HG02678 (cell line): ENCODE measurements around the gene LAMA1.

Experiments used
- ATAC-seq: cut with Tn5 transposase; IDR thresholded peaks from one replicate; pipeline ENCODE4 v1.9.1; 2021; ENCODE audit warnings: mild to moderate bottlenecking, moderate library complexity; ENCODE audit not compliant: unreplicated experiment

The LAMA1 gene

DNA sequence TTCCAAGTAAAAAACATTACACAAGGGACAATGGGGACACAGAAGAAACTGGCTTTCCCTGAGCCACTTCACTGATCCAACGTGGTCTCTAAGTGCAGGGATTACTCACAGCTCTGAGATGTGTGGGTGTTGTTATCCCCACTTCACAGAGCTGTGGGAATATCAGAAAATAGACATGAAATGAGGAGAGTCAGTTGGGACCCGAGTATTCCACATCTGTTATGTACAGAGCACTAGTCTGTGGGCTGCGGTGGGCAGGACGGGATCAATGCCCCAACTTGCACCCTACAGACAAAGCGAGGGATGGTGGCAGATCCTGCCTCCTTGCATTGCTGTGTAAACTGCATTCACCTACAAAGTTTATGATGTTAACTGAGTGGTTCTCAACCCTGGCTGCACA lies 11.7 kb downstream of the LAMA1 start:
- no peak for ATAC-seq

DNA sequence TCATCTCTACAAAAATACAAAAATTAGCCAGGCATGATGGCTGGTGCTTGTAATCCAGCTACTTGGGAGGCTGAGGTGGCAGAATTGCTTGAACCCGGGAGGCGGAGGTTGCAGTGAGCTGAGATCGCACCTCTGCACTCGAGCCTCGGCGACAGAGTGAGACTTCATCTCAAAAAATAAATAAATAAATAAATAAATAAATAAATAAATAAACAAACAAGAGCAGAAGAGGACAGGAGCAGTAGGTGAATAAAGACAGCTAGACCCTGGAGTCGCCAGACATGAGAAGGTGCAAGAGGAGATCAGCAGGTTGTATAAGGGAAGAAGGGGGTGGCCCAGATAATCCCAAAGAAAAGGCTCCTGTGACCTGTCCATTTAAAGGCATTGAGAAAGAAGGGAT lies 12.3 kb downstream of the LAMA1 start:
- ATAC-seq, result no peak

DNA sequence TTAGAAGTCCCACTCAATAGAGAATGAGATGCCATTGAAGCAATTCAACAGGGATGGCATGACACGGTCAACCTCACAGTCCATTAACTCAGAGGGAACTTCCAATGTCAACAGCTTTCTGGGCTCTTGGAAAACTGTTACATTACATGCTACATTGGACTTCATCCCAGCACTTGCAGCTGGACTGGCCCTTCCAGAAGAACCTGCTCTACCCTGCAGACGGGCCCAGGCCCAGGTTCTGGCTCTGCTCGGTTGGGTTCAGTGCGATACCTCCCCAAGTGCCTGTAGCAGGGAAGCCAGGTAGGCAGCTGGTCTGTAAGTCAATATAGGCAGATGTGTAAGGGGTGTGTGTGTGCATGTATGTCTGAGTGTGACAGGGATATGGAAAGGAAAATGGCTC lies 12.9 kb downstream of the LAMA1 start:
- no peak for ATAC-seq

DNA sequence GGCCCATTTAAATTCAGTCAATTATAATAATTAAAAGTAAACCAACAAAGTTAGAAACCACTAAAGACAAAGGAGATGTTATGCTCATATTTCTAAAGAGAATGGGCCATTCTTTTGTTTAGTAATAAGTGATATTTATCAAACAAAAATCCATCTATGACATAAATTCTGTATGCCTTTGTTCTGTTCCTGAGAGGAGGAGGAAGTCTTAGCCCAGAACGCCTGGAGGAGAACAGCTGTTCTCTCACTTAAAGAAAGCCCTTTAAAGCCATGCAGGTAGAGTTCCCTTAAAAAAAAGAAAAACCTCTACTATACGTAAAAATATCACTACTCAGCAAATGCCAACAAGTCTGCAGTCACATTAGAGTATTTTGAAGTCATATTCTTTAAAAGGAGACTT lies 15.5 kb downstream of the LAMA1 start:
- ATAC-seq, result no peak

DNA sequence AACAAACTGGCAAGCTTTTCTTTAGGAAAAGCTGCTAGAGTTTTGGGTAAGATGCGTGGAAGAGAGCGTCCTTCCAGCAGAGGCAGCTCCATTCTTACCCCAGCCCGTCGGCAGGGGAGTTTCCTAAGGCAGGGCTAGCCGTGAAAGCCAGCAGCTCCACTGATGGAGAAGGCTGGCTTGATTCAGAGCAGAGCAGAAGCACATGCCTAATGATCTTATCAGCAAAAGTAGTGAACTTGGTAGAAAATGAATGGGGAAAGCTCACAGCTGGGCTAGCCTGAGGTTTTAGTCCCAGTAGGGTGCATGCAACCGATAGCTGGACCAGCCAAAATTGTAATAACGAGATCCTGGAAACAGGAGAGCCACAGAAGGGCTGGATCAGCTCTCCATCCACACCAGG lies 20.8 kb downstream of the LAMA1 start:
- no peak for ATAC-seq

DNA sequence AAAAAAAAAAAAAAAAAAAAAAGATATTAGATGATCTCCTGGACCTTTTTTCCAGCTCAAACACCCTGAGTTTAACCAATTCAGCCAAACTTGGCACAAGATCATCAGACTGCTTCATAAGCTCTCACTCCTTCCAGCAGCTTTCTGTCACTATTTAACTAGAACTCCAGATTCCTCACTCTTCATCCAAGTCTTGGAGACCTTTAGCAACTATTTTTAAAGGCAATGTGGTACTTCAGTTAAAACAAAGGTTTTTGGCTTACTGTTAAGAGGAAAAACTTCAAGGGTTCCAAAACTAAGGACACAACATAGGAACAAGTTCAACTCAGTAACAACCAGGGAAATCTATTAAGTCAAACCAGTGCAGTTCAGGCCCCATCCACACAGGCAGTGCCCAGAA lies 23.2 kb downstream of the LAMA1 start:
- no peak for ATAC-seq

DNA sequence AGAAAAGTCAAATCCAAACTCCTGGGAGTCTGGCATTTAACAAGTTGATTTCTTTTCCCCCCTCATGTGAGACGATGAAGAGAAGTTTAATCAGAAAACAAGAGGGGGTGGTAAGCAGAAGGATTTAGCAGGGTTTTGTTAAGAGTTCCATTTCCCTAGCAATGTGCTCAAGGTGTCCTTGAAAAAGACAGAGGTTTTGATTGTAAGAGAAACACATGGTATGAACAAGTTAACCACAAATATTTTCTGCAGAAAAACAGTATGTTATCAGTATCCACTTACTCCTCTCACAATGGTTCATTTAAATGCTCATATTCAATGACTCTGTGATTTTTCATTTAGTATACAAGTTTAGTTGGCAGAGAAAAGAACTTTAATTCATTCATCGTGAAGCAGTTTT lies 26.8 kb downstream of the LAMA1 start:
- no peak for ATAC-seq

DNA sequence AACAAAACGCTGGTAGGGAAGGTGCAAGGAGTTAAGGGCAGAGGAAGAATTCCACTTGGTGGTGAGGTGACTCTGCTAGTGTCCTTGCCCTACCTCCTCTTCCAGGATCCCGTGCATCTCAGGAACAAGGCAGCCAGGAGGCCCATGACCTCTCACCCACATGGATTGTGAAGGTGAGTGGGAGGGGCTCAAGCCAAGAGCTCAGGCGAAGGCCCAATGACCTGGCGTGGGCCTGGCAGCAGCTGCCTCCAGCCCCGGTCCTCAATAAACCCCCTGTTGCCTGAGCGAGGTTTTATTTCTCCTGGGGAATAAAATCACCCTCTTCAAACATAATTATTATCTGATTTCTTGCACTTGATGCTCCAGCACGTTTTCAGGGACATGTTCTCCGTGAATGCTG lies 28.2 kb downstream of the LAMA1 start:
- no peak for ATAC-seq

DNA sequence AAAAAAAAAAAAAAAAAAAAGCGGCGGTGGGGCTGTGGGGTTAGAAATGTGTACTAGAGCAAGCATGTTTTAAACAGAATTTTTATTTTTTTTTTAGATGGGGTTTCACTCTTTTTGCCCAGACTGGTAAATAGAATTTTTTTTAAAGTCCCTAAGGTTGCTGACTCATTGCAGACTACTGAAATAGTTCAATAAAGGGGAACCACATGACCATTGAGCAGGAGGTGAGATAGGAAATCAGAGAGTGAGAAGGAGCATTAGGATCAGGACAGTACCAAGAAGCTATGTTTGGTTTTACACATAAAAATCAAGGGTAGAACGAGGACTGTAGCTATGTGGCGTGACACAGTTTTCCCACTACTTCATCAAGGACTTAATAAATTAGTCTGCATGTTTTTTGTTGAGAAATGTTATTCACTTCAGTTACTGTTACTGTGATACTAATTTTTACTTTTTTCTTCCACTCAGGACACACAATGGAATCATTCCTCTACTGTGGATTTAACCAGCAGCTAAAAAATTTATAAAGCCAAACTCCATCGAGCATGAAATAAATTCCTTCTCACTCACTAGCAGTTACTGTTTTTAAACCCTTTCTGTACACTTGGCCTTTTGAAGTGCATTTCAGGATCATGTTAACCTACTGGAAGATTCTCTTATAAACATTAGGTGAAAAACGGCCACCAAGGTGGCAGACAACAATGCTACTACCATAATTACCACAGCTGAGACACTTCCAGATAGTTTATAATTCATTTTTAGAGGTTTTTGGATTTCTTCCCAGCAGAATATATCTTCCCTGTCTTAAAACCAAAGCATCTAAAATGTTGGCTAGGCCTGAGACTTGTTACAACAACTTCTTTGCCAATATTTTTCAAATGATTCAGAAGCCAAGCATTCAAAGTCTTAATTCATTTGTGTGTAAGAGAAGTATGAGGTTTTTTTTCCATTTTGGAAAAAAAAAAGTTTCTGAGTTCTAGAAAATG lies 33.2 kb downstream of the LAMA1 start:
- ATAC-seq, result no peak

DNA sequence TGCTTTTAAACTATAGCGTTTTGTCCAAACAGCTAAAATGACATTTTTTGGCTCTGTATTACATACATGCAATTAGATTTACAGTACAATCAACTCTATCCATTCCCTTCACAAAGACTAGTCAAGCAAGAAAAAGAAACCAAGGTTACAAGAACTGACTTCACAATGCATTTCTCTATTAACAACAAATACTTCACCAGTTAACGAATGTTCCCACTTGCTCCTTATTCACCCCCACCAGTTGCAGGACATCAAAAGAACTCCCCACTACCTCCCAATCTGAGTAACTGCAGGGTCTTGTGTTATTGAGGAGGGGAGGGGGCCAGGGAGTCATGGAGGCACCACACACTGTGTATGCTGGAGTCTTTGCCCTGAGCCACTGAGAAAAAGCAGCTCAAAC lies 34.9 kb downstream of the LAMA1 start:
- ATAC-seq, result no peak

DNA sequence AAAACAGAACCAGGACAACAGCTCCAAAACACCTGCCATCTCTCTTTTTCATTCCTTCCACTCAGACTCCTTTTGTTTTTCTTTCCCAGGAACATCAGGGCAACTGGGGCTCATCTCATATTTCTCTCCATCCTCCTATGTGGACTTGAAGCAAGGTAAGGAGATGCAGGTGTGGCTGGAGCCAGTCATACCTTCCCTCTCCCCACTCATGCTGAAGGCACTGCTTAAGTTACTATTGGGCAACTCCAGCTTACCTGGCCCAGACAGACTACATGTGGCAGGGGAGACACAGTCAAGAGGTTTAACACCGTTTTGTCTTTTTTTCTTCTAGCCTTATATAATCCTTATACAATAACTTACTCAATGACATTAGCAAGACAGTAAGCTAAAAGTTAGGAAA lies 38.4 kb downstream of the LAMA1 start:
- ATAC-seq, result no peak

DNA sequence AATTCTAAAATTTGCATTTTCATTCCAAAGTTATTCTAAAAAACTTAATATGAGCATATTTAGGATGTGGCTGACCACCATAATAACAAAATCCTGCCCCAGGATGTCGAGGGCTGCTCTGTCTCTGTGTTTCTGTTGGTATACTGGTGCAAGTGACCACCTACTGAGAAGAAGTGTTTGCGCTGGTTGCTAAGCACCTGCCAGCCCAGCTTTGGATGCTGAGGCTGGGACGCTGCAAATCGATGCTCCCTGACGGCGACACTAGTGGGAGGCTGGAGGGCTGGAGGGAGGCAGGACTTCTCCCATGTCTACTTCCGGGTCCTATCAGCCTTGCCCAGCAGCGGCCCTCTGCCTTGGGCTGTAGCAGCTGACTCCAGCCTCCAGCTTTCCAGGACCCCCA lies 45.0 kb downstream of the LAMA1 start:
- ATAC-seq, result no peak

DNA sequence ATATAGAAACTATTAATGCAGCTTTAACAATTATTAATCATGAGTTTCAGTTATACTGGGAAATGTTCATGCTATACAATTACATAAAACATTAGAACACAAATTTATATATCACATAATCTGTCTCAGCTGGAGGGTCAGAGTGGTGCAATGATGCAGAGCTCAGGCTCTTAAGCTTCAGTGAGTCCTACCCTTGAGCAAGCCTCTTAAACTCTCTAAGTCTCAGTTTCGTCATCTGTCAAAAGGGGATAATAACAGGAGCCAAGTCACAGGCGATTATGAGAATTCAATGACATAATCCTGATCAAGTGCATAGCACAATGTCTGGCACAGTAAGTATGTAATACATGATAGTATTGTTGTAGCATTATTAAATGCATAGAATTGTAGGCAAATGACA lies 46.0 kb downstream of the LAMA1 start:
- ATAC-seq, result no peak

DNA sequence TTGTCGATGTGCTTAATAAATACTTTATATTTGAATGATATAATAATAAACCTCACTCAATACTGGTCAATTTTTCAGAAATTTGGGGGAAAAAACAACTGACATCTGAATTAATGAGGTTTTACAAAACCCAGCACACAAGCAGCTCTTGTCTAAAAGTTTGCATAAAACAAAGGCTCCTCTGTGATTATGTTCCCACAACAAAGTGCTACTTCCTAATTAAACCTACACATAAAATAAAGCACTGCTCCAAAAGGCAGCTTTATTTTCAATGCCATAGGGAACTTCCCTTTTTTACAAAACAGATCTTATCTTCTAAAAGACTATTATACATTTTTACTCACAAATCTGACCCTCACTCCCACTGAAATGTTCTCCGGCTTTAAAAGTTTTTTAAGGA lies 47.1 kb downstream of the LAMA1 start:
- no peak for ATAC-seq

DNA sequence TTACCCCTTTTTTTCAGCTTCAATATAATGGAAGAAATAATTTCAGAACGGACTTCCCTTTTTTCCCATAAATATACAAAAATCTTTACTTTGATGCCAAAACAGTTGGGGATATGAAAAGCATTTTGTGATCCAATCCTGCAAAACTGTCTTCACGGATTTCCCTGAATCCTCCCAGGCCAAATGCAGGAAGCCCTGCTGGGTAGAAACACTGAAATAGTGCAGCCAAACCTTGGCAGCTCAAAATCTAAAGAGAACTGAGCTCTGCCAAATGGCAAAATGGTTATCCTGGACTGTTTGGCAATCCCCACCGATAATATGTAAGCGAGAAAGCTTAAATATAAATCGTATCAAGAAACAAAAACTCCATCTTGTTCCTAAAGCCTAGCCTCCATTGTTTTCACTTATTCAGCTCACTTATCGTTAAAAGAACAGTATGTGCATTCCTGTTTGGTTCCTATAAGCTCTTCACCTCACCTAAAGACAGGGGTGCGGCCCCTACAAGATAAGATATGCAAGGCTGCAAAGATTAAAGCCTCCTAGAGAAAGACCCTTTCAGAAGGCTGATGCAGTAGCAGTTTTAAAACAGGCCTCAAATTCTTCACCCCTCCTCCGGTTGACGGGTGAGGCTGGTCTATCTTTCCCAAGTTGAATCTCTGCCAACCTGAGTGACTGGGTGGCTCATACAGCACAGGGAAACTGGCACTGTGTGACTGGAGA lies 48.6 kb downstream of the LAMA1 start:
- ATAC-seq, result no peak

DNA sequence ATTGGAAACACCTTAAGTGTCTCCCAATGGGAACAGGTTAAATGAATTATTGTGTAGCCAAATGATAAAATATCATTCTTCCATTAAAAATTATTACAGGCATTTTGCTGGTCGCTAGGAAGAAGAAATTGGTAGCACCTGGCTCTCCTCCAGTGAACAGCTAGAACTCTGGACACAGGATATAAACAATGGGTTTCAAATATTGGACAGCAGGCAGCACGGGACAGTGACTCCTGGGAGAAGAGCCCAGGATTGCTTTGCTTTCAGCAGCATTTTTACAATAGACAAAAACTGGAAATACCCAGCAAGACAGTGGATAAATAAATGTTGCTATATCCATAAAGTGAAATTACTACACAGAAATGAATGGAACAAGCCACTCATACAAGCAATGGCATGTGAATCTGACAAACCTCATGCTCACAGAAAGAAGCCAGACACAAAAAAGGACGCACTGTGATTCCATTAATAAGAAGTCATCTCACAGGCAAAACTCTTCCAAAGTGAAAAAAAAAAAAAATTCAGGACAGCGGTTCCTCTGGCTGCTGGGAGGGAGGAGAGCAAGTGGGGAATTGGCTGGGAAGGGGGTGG lies 50.5 kb downstream of the LAMA1 start:
- no peak for ATAC-seq

DNA sequence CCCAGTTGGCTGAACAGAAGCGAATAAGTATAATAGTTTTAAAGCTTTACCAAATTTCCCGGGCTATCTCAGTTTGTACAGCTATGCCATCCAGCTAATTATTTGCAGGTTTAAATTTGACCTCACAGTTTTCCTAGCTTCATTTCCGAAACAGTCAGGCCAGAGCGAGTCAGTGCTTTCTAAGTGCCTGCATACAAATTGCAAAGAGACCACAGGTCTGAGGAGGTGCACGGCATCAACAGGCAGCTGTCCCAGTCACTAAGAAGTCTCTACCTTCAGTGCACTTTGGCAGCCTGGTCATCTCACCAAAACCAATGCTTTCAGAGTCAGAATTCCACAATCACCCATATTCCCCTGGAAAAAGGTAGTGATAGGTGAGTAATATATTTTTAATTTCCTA lies 51.9 kb downstream of the LAMA1 start:
- ATAC-seq, result no peak

DNA sequence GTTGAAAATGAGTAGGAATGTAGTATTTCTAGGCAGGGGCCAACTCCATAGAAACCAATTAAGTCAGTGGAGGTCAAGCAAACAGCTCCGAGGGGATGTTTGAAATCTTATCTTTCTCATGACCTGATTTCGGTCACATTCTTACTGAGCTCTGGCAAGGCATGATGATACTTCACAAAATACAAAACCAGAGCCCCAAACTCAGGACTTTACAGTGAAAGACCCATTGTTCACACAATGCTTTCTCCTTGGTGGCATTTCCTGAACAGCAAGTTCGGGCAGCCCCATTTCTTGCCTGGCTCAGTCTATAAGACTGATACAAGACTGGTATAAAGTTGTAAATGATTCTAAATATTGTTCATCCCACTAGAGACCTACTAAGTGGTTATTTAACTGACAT lies 53.3 kb downstream of the LAMA1 start:
- no peak for ATAC-seq

DNA sequence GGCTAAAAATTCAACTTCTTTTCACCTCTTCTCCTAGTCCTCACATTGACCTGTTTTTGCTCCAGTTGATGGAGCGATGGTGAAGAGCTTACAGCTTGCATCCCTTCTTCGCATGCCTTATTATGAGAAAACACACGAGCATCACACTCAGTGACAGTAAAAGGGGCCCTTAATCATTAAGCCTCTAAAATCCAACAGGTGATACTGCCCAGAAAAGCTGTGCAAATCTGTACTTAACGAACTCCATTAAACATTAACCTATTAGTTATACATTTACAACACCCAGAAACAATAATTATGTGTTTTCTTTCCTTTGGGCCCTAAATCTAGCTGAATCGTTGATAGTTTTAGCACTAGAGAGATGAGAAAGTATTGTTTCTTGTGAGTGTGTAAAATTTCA lies 54.8 kb downstream of the LAMA1 start:
- no peak for ATAC-seq

DNA sequence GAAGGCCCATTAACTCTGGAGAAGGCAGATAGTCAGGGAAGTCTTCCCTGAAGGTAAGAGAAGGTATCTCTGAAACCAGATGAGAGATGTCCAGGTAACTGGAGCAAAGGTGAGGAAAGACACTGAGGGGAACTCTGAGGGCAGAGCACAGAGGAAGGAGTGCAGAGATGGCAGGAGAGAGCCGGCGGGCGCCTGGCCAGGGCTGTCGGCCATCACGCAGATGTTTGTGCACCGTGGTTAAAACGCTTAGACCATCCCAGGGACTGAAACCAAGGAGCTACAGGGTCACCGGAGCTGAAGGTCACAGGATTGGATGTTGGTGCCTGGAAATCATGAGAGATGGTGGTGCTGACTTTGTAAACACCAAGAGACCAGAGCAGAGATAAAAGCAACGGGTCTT lies 55.4 kb downstream of the LAMA1 start:
- no peak for ATAC-seq

DNA sequence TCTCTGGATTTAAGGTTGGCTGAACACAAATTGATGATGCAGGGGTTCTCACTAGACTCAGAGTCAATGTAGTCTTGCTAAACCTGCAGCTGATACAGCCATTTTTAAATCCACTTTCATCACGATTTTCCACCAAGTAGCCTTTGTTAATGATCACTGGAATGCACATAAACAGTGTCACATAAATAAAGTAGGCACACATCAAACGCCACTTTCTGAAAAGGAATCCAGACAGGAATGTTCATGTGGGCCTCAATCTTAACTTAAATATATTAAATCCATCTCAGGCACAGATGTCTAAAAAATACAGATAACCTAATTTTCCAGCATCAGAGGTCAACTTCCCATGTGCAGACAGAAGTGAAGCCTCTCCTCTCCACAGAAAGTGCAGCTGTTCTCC lies 58.3 kb downstream of the LAMA1 start:
- ATAC-seq, result no peak

DNA sequence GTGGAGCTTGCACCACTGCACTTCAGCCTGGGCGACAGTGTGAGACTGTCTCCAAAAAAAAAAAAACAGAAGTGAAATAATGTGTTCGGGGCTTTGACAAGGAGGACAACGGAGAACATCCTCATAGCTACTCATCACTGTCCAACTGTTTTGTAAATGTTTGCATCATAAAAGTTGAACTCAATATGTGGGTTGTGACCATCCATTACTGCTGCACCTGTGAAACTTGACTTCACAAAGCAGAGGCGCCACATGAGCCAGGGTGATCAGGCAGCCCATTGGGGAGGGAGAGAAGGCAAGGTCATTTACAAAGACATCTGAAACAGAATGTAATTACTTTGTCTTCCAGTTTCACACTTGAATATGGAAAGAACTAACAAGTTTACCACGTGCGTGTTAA lies 61.6 kb downstream of the LAMA1 start:
- no peak for ATAC-seq
